ENCODE results near the gene HNRNPU.

DNA sequence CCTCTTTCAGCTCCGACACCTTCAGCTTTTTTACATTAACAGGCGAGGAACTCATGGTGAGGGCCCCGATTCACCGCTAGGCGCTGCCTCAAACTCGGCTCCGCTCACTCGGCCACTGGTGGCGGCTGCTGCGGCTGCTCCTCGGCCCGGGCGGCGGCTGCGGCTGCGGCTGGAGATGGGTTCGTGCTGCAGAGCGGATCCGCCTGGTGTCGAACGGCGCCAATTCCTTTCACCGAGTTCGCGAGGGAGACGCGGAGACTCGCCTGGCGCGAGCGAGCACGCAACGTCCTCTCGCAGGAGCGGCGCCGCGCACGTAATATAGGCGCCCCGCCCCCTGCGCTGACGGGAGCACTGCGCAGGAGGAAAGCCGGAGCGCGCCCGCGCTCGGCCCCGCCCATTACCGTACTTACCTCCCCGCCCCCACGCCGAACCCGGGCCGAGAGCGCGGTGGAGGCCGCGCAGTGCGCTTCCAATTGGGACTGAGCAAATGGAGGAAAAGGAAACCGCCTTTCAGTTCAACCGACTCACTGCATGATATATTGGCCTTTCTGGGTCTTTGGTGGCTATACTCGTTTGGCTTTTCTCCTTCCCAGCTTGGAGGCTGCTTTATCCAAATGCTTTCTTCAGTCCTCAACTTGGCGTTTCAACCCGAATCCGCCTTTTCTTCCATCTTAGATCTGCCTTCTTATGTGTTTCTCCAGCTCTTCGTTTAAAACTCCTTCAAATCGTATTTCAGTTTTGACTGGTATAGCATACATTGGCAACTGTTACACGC is at the start of gene HNRNPU:
- peak; percentile 80 for TF ChIP-seq SP1 (IDR thresholded peaks at IDR 0.05)
- TF ChIP-seq, protein P1, sequence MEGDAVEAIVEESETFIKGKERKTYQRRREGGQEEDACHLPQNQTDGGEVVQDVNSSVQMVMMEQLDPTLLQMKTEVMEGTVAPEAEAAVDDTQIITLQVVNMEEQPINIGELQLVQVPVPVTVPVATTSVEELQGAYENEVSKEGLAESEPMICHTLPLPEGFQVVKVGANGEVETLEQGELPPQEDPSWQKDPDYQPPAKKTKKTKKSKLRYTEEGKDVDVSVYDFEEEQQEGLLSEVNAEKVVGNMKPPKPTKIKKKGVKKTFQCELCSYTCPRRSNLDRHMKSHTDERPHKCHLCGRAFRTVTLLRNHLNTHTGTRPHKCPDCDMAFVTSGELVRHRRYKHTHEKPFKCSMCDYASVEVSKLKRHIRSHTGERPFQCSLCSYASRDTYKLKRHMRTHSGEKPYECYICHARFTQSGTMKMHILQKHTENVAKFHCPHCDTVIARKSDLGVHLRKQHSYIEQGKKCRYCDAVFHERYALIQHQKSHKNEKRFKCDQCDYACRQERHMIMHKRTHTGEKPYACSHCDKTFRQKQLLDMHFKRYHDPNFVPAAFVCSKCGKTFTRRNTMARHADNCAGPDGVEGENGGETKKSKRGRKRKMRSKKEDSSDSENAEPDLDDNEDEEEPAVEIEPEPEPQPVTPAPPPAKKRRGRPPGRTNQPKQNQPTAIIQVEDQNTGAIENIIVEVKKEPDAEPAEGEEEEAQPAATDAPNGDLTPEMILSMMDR (IDR thresholded peaks at IDR 0.05; ENCODE audit: low read depth, low read length, missing input control) = peak; percentile 21
- TF ChIP-seq, protein P2, sequence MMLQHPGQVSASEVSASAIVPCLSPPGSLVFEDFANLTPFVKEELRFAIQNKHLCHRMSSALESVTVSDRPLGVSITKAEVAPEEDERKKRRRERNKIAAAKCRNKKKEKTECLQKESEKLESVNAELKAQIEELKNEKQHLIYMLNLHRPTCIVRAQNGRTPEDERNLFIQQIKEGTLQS (IDR thresholded peaks at IDR 0.05) = peak; percentile 35
- TF ChIP-seq FOXA1 (IDR thresholded peaks at IDR 0.05) = peak; percentile 58
- peak; percentile 97 for TF ChIP-seq YY1 (IDR thresholded peaks at IDR 0.05)
- TF ChIP-seq, protein P3, sequence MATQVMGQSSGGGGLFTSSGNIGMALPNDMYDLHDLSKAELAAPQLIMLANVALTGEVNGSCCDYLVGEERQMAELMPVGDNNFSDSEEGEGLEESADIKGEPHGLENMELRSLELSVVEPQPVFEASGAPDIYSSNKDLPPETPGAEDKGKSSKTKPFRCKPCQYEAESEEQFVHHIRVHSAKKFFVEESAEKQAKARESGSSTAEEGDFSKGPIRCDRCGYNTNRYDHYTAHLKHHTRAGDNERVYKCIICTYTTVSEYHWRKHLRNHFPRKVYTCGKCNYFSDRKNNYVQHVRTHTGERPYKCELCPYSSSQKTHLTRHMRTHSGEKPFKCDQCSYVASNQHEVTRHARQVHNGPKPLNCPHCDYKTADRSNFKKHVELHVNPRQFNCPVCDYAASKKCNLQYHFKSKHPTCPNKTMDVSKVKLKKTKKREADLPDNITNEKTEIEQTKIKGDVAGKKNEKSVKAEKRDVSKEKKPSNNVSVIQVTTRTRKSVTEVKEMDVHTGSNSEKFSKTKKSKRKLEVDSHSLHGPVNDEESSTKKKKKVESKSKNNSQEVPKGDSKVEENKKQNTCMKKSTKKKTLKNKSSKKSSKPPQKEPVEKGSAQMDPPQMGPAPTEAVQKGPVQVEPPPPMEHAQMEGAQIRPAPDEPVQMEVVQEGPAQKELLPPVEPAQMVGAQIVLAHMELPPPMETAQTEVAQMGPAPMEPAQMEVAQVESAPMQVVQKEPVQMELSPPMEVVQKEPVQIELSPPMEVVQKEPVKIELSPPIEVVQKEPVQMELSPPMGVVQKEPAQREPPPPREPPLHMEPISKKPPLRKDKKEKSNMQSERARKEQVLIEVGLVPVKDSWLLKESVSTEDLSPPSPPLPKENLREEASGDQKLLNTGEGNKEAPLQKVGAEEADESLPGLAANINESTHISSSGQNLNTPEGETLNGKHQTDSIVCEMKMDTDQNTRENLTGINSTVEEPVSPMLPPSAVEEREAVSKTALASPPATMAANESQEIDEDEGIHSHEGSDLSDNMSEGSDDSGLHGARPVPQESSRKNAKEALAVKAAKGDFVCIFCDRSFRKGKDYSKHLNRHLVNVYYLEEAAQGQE (IDR thresholded peaks at IDR 0.05) = peak; percentile 94
- peak in 1 of 2 donors; percentile 73 for TF ChIP-seq GABPA (IDR thresholded peaks at IDR 0.05 in 1 of 2, conservative IDR thresholded peaks at IDR 0.05 in 1 of 2)
- TF ChIP-seq, protein P4, sequence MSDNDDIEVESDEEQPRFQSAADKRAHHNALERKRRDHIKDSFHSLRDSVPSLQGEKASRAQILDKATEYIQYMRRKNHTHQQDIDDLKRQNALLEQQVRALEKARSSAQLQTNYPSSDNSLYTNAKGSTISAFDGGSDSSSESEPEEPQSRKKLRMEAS (IDR thresholded peaks at IDR 0.05) = peak; percentile 40

Data from liver (tissue), 3 donors.